Activated T-cell treated with anti-CD3 and anti-CD28 coated beads, Interleukin-2, amount 50 U/mL, for 72 hours (primary cell): ENCODE data around the gene ABCC4. TPM values are rescaled to one million over a fixed set of nuclear protein-coding genes. Genes with fewer than 3 reads are reported as not detected.

Source experiments
- ATAC-seq, 2 donors: fragments of 150-1000 bp; cut with Tn5 transposase; replicated peaks in 1 of 2; 2 replicates each; pipeline ENCODE4 v1.10.0; 2021; ENCODE audit warnings: moderate library complexity in 2 of 2, mild to moderate bottlenecking in 1 of 2
- DNase-seq, 2 donors: peaks; one replicate each; pipeline ENCODE4 v3.0.0; 2021 to 2022; ENCODE audit warnings: mixed read lengths in 1 of 2
- H3K27ac Mint-ChIP-seq: one replicate; pipeline ENCODE4 v1.8.0; 2022; ENCODE audit warnings: mild to moderate bottlenecking, moderate library complexity, mixed read lengths
- H3K27me3 Mint-ChIP-seq: one replicate; pipeline ENCODE4 v1.8.0; 2022; ENCODE audit warnings: low read depth, mixed read lengths
- H3K36me3 Mint-ChIP-seq, 2 donors: one replicate each; pipeline ENCODE4 v1.8.0; 2022; ENCODE audit warnings: mixed read lengths in 2 of 2, mild to moderate bottlenecking in 1 of 2; ENCODE audit not compliant: insufficient read depth in 2 of 2
- H3K4me1 Mint-ChIP-seq: one replicate; pipeline ENCODE4 v1.8.0; 2022; ENCODE audit warnings: low read depth, mixed read lengths
- H3K4me3 Mint-ChIP-seq, 2 donors: one replicate each; pipeline ENCODE4 v1.8.0; 2022; ENCODE audit warnings: mild to moderate bottlenecking in 2 of 2, mixed read lengths in 2 of 2, moderate library complexity in 2 of 2
- H3K9me3 Mint-ChIP-seq, 2 donors: one replicate each; pipeline ENCODE4 v1.8.0; 2022; ENCODE audit warnings: mixed read lengths in 2 of 2
- total RNA-seq, 2 donors: library from RNA; stranded (reverse); gene quantifications; one replicate each; pipeline ENCODE4 v1.2.3, GENCODE V29; 2022

ABCC4 gene
- total RNA-seq, 2 donors from 2014 or later: 8.6 to 10.0 TPM

GRCh38 chr13:95247171-95247570, 54.1 kb downstream of the ABCC4 start:
- ATAC-seq: no peak

GRCh38 chr13:95246292-95247082, 54.8 kb downstream of the ABCC4 start:
- H3K4me3 Mint-ChIP-seq: no peak overlapping the region
- H3K4me1 Mint-ChIP-seq: peaks cover 6% of the 10 kb centered on the region
- H3K9me3 Mint-ChIP-seq: no peaks in the 10 kb centered on the region
- peaks cover 2 to 6% of the 10 kb centered on the region in 2 donors for H3K36me3 Mint-ChIP-seq
- DNase-seq (no peak), ATAC-seq (no peak)
- H3K27ac Mint-ChIP-seq: no peak overlapping the region
- no peaks in the 10 kb centered on the region for H3K27me3 Mint-ChIP-seq

More at GRCh38 chr13:95247171-95247570, 54.1 kb downstream of the ABCC4 start:
- no peak for DNase-seq
- no peak overlapping the region for H3K27ac Mint-ChIP-seq
- no peaks in the 10 kb centered on the region for H3K9me3 Mint-ChIP-seq
- H3K4me1 Mint-ChIP-seq: peaks cover 7% of the 10 kb centered on the region
- peaks cover 0 to 6% of the 10 kb centered on the region in 2 donors for H3K36me3 Mint-ChIP-seq
- no peak overlapping the region for H3K4me3 Mint-ChIP-seq
- no peaks in the 10 kb centered on the region for H3K27me3 Mint-ChIP-seq

GRCh38 chr13:95245071-95245470, 56.2 kb downstream of the ABCC4 start:
- ATAC-seq: no peak
- no peaks in the 10 kb centered on the region for H3K27me3 Mint-ChIP-seq
- peaks cover 2 to 8% of the 10 kb centered on the region in 2 donors for H3K36me3 Mint-ChIP-seq
- DNase-seq: no peak
- no peak overlapping the region for H3K27ac Mint-ChIP-seq
- H3K4me1 Mint-ChIP-seq: no peaks in the 10 kb centered on the region
- H3K4me3 Mint-ChIP-seq: no peak overlapping the region
- no peaks in the 10 kb centered on the region for H3K9me3 Mint-ChIP-seq

- DNase-seq: no peak
- ATAC-seq: no peak
- Mint-ChIP-seq H3K9me3 (no peaks in the 10 kb centered on the region), H3K36me3 (peaks cover 2 to 8% of the 10 kb centered on the region in 2 donors), H3K4me1 (no peaks in the 10 kb centered on the region), H3K4me3 (no peak overlapping the region), H3K27ac (no peak overlapping the region), H3K27me3 (no peaks in the 10 kb centered on the region)
These were observed 58.0 kb downstream of the ABCC4 start for GRCh38 chr13:95243207-95243606.

GRCh38 chr13:95241321-95241720, 59.9 kb downstream of the ABCC4 start:
- no peaks in the 10 kb centered on the region for H3K9me3 Mint-ChIP-seq
- no peak overlapping the region for H3K27ac Mint-ChIP-seq
- no peaks in the 10 kb centered on the region for H3K27me3 Mint-ChIP-seq
- DNase-seq (no peak), ATAC-seq (no peak)
- peaks cover 2% of the 10 kb centered on the region in 2 donors for H3K36me3 Mint-ChIP-seq
- no peak overlapping the region for H3K4me3 Mint-ChIP-seq
- no peaks in the 10 kb centered on the region for H3K4me1 Mint-ChIP-seq

- Mint-ChIP-seq H3K36me3 (peaks cover 2% of the 10 kb centered on the region in 2 donors), H3K4me3 (no peak overlapping the region), H3K4me1 (no peaks in the 10 kb centered on the region), H3K27me3 (no peaks in the 10 kb centered on the region), H3K9me3 (no peaks in the 10 kb centered on the region), H3K27ac (no peak overlapping the region)
- ATAC-seq (no peak), DNase-seq (no peak)
These were observed 62.0 kb downstream of the ABCC4 start for GRCh38 chr13:95239283-95239682.

GRCh38 chr13:95237310-95237870, 63.9 kb downstream of the ABCC4 start:
- DNase-seq: no peak
- Mint-ChIP-seq H3K36me3 (peaks cover 2% of the 10 kb centered on the region in 2 donors), H3K4me3 (no peak overlapping the region), H3K4me1 (no peaks in the 10 kb centered on the region), H3K27ac (no peak overlapping the region), H3K27me3 (no peaks in the 10 kb centered on the region), H3K9me3 (no peaks in the 10 kb centered on the region)
- ATAC-seq: no peak

GRCh38 chr13:95236774-95237173, 64.5 kb downstream of the ABCC4 start:
- H3K4me1 Mint-ChIP-seq: no peaks in the 10 kb centered on the region

GRCh38 chr13:95235974-95236373, 65.3 kb downstream of the ABCC4 start:
- Mint-ChIP-seq H3K27me3 (no peaks in the 10 kb centered on the region), H3K27ac (no peak overlapping the region), H3K36me3 (no peaks in the 10 kb centered on the region), H3K9me3 (no peaks in the 10 kb centered on the region), H3K4me1 (no peaks in the 10 kb centered on the region), H3K4me3 (no peak overlapping the region)
- ATAC-seq (no peak), DNase-seq (no peak)

More at GRCh38 chr13:95236774-95237173, 64.5 kb downstream of the ABCC4 start:
- ATAC-seq: no peak
- Mint-ChIP-seq H3K4me3 (no peak overlapping the region), H3K27me3 (no peaks in the 10 kb centered on the region), H3K36me3 (peaks cover 2% of the 10 kb centered on the region in 2 donors), H3K9me3 (no peaks in the 10 kb centered on the region), H3K27ac (no peak overlapping the region)
- no peak for DNase-seq

- Mint-ChIP-seq H3K4me1 (no peaks in the 10 kb centered on the region), H3K36me3 (no peaks in the 10 kb centered on the region), H3K27me3 (no peaks in the 10 kb centered on the region), H3K9me3 (no peaks in the 10 kb centered on the region), H3K27ac (no peak overlapping the region), H3K4me3 (no peak overlapping the region)
- DNase-seq (no peak), ATAC-seq (no peak)
These were observed 66.0 kb downstream of the ABCC4 start for GRCh38 chr13:95235199-95235756.

GRCh38 chr13:95234242-95234641, 67.0 kb downstream of the ABCC4 start:
- ATAC-seq (no peak), DNase-seq (no peak)
- Mint-ChIP-seq H3K9me3 (no peaks in the 10 kb centered on the region), H3K36me3 (no peaks in the 10 kb centered on the region), H3K27ac (no peak overlapping the region), H3K4me3 (no peak overlapping the region), H3K4me1 (no peaks in the 10 kb centered on the region), H3K27me3 (no peaks in the 10 kb centered on the region)

GRCh38 chr13:95233026-95233635, 68.1 kb downstream of the ABCC4 start:
- Mint-ChIP-seq H3K27me3 (no peaks in the 10 kb centered on the region), H3K36me3 (no peaks in the 10 kb centered on the region), H3K9me3 (no peaks in the 10 kb centered on the region), H3K4me1 (peaks cover under 1% of the 10 kb centered on the region), H3K4me3 (no peak overlapping the region), H3K27ac (no peak overlapping the region)
- DNase-seq (no peak), ATAC-seq (no peak)

- ATAC-seq: no peak
- H3K4me3 Mint-ChIP-seq: no peak overlapping the region
- no peak for DNase-seq
- H3K9me3 Mint-ChIP-seq: no peaks in the 10 kb centered on the region
- H3K36me3 Mint-ChIP-seq: no peaks in the 10 kb centered on the region
- H3K27ac Mint-ChIP-seq: no peak overlapping the region
- no peaks in the 10 kb centered on the region for H3K27me3 Mint-ChIP-seq
- peaks cover 15% of the 10 kb centered on the region for H3K4me1 Mint-ChIP-seq
These were observed 69.9 kb downstream of the ABCC4 start for GRCh38 chr13:95231393-95231792.
